Measurements from ENCODE around the gene PTPA. TPM values are rescaled to one million over a fixed set of nuclear protein-coding genes. Genes with fewer than 3 reads are reported as not detected.

The PTPA gene
- total and polyA plus RNA-seq, 9 of the 15 experiments (the other 6 are each of a cell fraction or from before 2014, with no cell fraction given), result 1.7 to 121 (median 72.6) TPM

DNA sequence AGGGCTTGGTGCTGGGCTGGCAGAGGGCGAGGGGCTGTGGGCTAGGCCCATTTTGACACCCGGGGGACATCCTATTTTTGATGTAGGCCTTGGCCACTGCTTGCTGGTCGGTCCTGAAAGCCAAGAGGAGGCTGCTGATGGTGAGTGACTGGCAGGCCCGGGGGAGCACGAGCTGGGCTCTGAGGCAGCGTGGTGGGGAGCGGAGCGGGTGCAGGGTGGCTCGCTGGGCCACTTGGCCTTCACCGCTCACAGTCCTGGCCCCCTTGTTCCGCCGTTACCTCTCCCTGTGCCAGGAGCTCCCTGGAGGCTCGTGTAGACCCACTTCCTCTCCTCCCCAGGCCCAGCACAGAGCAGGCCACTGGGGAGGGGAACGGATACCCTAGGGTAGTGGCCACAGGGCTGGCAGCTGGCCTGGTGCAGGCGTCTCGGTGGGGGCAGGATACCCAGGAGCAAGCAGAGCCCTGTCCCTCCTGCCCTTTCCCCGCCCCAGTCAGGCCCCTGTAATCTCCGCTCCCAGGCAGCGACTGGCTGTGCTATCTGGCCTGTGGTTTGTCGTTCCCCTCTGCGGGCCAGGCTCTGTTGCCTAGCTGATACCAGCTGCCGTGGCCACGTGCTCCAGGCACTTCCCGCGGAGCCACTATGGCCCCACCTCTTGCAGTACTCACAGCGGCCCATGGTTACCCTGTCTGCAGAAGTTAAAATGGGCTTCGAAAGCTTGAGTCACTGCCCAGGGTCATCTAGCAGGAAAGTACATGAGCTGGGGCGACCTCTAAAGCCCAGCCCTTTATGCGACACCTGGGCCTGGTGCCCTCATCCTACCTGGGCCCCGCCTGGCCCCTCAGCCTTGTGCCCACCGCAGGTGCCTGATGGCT lies 42.0 kb upstream of the PTPA start (continued):
- TF ChIP-seq KDM1A (IDR thresholded peaks at IDR 0.05), result peak; percentile 95
- peak; percentile 98 for TF ChIP-seq ZNF197 (CRISPR knock-in tag; IDR thresholded peaks at IDR 0.05; ENCODE audit: low read depth)
- TF ChIP-seq FOXK1 (CRISPR knock-in tag; IDR thresholded peaks at IDR 0.05; ENCODE audit: borderline replicate concordance), result no peak
- TF ChIP-seq POLR2A (conservative IDR thresholded peaks at IDR 0.05), result no peak
- TF ChIP-seq, protein P1, sequence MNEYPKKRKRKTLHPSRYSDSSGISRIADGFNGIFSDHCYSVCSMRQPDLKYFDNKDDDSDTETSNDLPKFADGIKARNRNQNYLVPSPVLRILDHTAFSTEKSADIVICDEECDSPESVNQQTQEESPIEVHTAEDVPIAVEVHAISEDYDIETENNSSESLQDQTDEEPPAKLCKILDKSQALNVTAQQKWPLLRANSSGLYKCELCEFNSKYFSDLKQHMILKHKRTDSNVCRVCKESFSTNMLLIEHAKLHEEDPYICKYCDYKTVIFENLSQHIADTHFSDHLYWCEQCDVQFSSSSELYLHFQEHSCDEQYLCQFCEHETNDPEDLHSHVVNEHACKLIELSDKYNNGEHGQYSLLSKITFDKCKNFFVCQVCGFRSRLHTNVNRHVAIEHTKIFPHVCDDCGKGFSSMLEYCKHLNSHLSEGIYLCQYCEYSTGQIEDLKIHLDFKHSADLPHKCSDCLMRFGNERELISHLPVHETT (CRISPR knock-in tag; conservative IDR thresholded peaks at IDR 0.05 in 1 of 2, IDR thresholded peaks at IDR 0.05 in 1 of 2), result peak in 1 of 2 experiments; percentile 95; a peak in 2 of 4 replicates
- 0 out of 2 replicates have a peak, but pooled peaks have one; percentile 18 for TF ChIP-seq GATAD2A (IDR thresholded peaks at IDR 0.05)
- TF ChIP-seq ETV5 (CRISPR knock-in tag; IDR thresholded peaks at IDR 0.05; ENCODE audit: low read depth), result no peak
- TF ChIP-seq ZEB2 (IDR thresholded peaks at IDR 0.05), result 0 out of 2 replicates have a peak, but pooled peaks have one; percentile 45
- peak; percentile 65; the same call in 1 of the 2 replicates for TF ChIP-seq ZNF431 (CRISPR knock-in tag; IDR thresholded peaks at IDR 0.05)
- TF ChIP-seq ZBTB17 (CRISPR knock-in tag; IDR thresholded peaks at IDR 0.05), result peak; percentile 68
- TF ChIP-seq RNF2 (IDR thresholded peaks at IDR 0.05), result peak; percentile 99
- TF ChIP-seq TAF1 (IDR thresholded peaks at IDR 0.05; ENCODE audit: control insufficient read depth, extremely low read depth, insufficient read depth, low read length, severe bottlenecking), result peak; percentile 58
- TF ChIP-seq, protein P2, sequence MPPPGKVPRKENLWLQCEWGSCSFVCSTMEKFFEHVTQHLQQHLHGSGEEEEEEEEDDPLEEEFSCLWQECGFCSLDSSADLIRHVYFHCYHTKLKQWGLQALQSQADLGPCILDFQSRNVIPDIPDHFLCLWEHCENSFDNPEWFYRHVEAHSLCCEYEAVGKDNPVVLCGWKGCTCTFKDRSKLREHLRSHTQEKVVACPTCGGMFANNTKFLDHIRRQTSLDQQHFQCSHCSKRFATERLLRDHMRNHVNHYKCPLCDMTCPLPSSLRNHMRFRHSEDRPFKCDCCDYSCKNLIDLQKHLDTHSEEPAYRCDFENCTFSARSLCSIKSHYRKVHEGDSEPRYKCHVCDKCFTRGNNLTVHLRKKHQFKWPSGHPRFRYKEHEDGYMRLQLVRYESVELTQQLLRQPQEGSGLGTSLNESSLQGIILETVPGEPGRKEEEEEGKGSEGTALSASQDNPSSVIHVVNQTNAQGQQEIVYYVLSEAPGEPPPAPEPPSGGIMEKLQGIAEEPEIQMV (tag; conservative IDR thresholded peaks at IDR 0.05; ENCODE audit: low read depth), result no peak; the same call in 1 of the 2 replicates
- TF ChIP-seq MLX (CRISPR knock-in tag; conservative IDR thresholded peaks at IDR 0.05), result peak in 1 of 2 experiments; percentile 87; a peak in 1 of 4 replicates
- TF ChIP-seq, protein P3, sequence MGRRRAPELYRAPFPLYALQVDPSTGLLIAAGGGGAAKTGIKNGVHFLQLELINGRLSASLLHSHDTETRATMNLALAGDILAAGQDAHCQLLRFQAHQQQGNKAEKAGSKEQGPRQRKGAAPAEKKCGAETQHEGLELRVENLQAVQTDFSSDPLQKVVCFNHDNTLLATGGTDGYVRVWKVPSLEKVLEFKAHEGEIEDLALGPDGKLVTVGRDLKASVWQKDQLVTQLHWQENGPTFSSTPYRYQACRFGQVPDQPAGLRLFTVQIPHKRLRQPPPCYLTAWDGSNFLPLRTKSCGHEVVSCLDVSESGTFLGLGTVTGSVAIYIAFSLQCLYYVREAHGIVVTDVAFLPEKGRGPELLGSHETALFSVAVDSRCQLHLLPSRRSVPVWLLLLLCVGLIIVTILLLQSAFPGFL (CRISPR knock-in tag; IDR thresholded peaks at IDR 0.05), result no peak
- TF ChIP-seq CHD1 (IDR thresholded peaks at IDR 0.05; ENCODE audit: low read length), result no peak
- no peak; a peak in 1 of 4 replicates for TF ChIP-seq KDM4B (IDR thresholded peaks at IDR 0.05; ENCODE audit: borderline replicate concordance in 2 of 2, low read depth in 1 of 2)
- TF ChIP-seq, protein P4, sequence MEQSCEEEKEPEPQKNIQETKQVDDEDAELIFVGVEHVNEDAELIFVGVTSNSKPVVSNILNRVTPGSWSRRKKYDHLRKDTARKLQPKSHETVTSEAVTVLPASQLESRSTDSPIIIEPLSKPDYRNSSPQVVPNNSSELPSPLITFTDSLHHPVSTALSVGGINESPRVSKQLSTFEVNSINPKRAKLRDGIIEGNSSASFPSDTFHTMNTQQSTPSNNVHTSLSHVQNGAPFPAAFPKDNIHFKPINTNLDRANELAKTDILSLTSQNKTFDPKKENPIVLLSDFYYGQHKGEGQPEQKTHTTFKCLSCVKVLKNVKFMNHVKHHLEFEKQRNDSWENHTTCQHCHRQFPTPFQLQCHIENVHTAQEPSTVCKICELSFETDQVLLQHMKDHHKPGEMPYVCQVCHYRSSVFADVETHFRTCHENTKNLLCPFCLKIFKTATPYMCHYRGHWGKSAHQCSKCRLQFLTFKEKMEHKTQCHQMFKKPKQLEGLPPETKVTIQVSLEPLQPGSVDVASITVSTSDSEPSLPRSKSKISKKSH (CRISPR knock-in tag; IDR thresholded peaks at IDR 0.05), result no peak
- TF ChIP-seq NBN (IDR thresholded peaks at IDR 0.05; ENCODE audit: low read depth), result peak; percentile 88
- TF ChIP-seq MTA3 (IDR thresholded peaks at IDR 0.05; ENCODE audit: borderline replicate concordance), result peak; percentile 92
